ENCODE data around the gene GALNT9. TPM values are rescaled to one million over a fixed set of nuclear protein-coding genes. Genes with fewer than 3 reads are reported as not detected.

Gene GALNT9
- total and polyA plus RNA-seq, 2 experiments from 2014 or later: 3.9 to 4.7 TPM

DNA sequence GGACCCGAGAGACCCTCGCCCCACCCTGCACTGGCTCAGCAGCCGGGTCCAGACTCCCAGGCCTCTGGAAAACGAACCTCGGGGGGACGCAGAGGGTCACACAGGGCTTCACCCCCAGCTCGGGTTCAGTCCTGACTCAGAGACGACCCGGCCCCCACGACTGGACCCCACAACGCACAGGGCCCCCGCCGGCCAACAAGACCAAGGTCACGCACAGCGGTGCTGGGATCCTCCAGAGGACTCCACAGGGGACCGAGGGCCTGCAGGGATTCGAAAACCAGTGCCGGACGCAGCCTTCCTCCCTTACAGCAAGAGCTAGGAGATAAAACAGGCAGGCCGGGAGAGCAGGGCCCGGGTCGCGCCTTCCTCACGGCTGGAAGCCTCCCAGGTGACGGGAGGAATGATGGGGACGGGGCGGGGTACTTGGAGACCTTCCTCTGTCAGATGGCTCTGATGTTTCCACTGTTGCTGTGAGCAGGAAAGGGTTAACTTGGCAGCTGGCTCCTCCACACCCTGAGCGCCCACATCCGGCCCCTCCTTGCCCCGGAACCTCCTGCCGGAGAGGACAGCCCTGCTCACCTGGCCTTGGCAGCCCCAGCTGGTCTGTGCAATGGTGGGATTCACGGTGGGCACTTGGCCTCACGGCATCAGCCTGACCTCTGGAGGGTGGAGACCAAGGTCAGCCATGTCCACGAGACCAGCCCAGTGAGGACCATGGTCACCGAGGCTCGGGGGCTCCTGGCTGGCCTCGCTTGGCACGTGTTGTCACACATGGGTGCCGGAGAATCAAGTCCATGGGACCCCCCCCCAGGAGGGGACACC, 46.2 kb downstream of the GALNT9 start:
- no peaks in the 10 kb centered on the region for H3K9me2 ChIP-seq (replicated peaks; ENCODE audit: insufficient read depth)
- H3K4me2 ChIP-seq: no peak overlapping the region
- H4K20me1 ChIP-seq (ENCODE audit: insufficient read depth, poor library complexity, severe bottlenecking): no peaks in the 10 kb centered on the region
- no peak overlapping the region for H3K27ac ChIP-seq
- TF ChIP-seq, protein P1, sequence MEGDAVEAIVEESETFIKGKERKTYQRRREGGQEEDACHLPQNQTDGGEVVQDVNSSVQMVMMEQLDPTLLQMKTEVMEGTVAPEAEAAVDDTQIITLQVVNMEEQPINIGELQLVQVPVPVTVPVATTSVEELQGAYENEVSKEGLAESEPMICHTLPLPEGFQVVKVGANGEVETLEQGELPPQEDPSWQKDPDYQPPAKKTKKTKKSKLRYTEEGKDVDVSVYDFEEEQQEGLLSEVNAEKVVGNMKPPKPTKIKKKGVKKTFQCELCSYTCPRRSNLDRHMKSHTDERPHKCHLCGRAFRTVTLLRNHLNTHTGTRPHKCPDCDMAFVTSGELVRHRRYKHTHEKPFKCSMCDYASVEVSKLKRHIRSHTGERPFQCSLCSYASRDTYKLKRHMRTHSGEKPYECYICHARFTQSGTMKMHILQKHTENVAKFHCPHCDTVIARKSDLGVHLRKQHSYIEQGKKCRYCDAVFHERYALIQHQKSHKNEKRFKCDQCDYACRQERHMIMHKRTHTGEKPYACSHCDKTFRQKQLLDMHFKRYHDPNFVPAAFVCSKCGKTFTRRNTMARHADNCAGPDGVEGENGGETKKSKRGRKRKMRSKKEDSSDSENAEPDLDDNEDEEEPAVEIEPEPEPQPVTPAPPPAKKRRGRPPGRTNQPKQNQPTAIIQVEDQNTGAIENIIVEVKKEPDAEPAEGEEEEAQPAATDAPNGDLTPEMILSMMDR (IDR thresholded peaks at IDR 0.05; ENCODE audit: poor library complexity): no peak
- TF ChIP-seq EZH2 (IDR thresholded peaks at IDR 0.05; ENCODE audit: borderline replicate concordance) (no peak), EZH2phosphoT487 (IDR thresholded peaks at IDR 0.05; ENCODE audit: low read depth, severe bottlenecking, unreplicated experiment) (no peak)
- H3K9me3 ChIP-seq (ENCODE audit: low read depth): no peaks in the 10 kb centered on the region
- no peak overlapping the region for H2AFZ ChIP-seq
- no peak for DNase-seq (ENCODE audit: low spot score)
- no peak overlapping the region for H3K4me3 ChIP-seq
- H3K4me1 ChIP-seq (ENCODE audit: insufficient read depth): peaks cover 11% of the 10 kb centered on the region
- no peaks in the 10 kb centered on the region for H3K79me2 ChIP-seq
- no peaks in the 10 kb centered on the region for H3K36me3 ChIP-seq (replicated peaks; ENCODE audit: insufficient read depth, low read depth)
- 62% methylated on average over 36 of the region's 39 CpGs for WGBS (ENCODE audit: low lambda C conversion rate, missing lambda C conversion rate)
- peaks cover 10% of the 10 kb centered on the region for H3K27me3 ChIP-seq

DNA sequence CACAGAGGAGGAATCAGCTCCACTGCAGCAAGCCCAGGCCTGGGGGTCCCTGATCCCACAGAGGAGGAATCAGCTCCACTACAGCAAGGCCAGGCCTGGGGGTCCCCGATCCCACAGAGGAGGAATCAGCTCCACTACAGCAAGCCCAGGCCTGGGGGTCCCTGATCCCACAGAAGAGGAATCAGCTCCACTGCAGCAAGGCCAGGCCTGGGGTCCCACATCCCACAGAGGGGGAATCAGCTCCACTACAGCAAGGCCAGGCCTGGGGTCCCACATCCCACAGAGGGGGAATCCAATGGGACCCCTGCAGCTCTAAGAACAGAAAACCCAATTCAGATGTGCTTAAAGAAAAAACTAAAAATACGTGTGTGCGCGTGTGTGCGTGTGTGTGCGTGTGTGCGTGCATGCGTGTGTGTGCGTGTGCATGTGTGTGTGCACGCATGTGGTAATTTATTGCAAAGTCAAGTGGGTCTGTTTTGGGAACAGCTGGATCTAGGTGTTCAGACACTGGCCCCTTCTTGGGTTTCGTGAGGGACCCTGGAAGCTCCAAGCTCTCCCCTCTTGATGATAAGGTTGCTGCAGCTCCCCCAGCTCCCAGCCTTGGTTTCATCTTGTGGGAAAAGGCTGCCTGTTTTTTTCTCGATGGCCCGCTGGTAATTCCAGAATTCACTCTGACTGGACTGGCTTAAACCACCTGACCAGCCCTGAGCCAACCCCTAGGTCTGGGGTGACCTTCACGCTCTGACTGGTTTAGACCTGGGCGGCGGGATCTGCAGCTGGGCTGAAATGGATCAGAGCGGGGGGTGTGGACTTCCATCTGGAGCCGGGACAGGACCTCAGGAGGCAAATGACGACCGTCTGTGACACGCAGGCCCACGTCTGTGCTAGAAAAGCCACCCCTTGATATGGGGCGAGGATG, 47.1 kb downstream of the GALNT9 start:
- Histone ChIP-seq H3K4me1 (ENCODE audit: insufficient read depth) (peaks cover 11% of the 10 kb centered on the region), H2AFZ (no peak overlapping the region), H3K9me3 (ENCODE audit: low read depth) (no peaks in the 10 kb centered on the region), H3K36me3 (replicated peaks; ENCODE audit: insufficient read depth, low read depth) (no peaks in the 10 kb centered on the region), H3K27ac (no peak overlapping the region), H3K79me2 (no peaks in the 10 kb centered on the region), H3K4me3 (no peak overlapping the region), H4K20me1 (ENCODE audit: insufficient read depth, poor library complexity, severe bottlenecking) (no peaks in the 10 kb centered on the region), H3K4me2 (no peak overlapping the region), H3K9me2 (replicated peaks; ENCODE audit: insufficient read depth) (no peaks in the 10 kb centered on the region), H3K27me3 (peaks cover 5% of the 10 kb centered on the region)
- DNase-seq (ENCODE audit: low spot score): no peak
- WGBS (ENCODE audit: low lambda C conversion rate, missing lambda C conversion rate): 92% methylated on average over 19 of the region's 23 CpGs
- TF ChIP-seq EZH2phosphoT487 (IDR thresholded peaks at IDR 0.05; ENCODE audit: low read depth, severe bottlenecking, unreplicated experiment): no peak
- TF ChIP-seq, protein P1 (IDR thresholded peaks at IDR 0.05; ENCODE audit: poor library complexity): no peak
- no peak for TF ChIP-seq EZH2 (IDR thresholded peaks at IDR 0.05; ENCODE audit: borderline replicate concordance)

DNA sequence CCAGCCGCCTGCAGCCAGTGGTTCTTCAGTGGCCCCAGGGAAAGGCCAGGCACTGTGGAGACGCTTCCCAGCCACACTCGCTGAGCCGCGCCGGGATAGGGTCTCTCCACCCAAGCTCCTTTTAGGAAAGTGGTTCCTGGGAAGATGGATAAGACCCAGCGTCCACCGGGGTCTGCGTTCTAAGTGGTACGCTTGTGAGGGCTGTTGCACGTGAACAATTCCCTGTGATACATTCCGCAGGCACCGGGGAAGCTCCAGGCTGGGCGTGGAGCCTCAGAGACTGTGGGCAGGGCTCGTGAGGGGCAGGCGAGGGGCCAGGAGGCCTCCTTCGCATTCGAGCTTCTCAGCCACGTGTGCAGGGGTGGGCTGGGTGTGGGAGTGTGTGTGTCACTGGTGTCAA, 48.4 kb downstream of the GALNT9 start:
- Histone ChIP-seq H3K4me3 (no peak overlapping the region), H3K4me2 (no peak overlapping the region), H3K27me3 (peaks cover 17% of the 10 kb centered on the region), H3K27ac (no peak overlapping the region), H3K9me3 (ENCODE audit: low read depth) (no peaks in the 10 kb centered on the region), H3K36me3 (replicated peaks; ENCODE audit: insufficient read depth, low read depth) (no peaks in the 10 kb centered on the region), H4K20me1 (ENCODE audit: insufficient read depth, poor library complexity, severe bottlenecking) (no peaks in the 10 kb centered on the region), H2AFZ (no peak overlapping the region), H3K9me2 (replicated peaks; ENCODE audit: insufficient read depth) (no peaks in the 10 kb centered on the region), H3K4me1 (ENCODE audit: insufficient read depth) (peaks cover 8% of the 10 kb centered on the region), H3K79me2 (no peaks in the 10 kb centered on the region)
- 76% methylated on average over 19 of the region's 19 CpGs for WGBS (ENCODE audit: low lambda C conversion rate, missing lambda C conversion rate)
- TF ChIP-seq EZH2phosphoT487 (IDR thresholded peaks at IDR 0.05; ENCODE audit: low read depth, severe bottlenecking, unreplicated experiment) (no peak), EZH2 (IDR thresholded peaks at IDR 0.05; ENCODE audit: borderline replicate concordance) (no peak)
- TF ChIP-seq, protein P1 (IDR thresholded peaks at IDR 0.05; ENCODE audit: poor library complexity): no peak
- DNase-seq (ENCODE audit: low spot score): no peak

All from hepatocyte (in vitro differentiated cells).